Psoas muscle (tissue), 8 donors: ENCODE measurements around the gene DLK1. TPM values are rescaled to one million over a fixed set of nuclear protein-coding genes. Genes with fewer than 3 reads are reported as not detected.

Experiments
- ATAC-seq, 4 donors: fragments of 200-7000 bp; cut with Tn5 transposase; one replicate each; pipeline ENCODE4 v1.9.1; 2020; ENCODE audit warnings: moderate library complexity in 3 of 4, mild to moderate bottlenecking in 2 of 4
- DNase-seq, 2 donors: peaks; one replicate each; pipeline ENCODE4 v3.0.0-alpha.2; 2020
- H3K27ac ChIP-seq: fragments of 200-600 bp; one replicate; pipeline ENCODE4 v1.8.0; 2022
- H3K27me3 ChIP-seq, 3 donors: fragments of 200-600 bp in 1 of 3; one replicate each; pipeline versions ENCODE4 v1.6.1 to v1.8.0; 2013 to 2022; ENCODE audit warnings: low read length in 2 of 3, mild to moderate bottlenecking in 2 of 3, moderate library complexity in 1 of 3; ENCODE audit not compliant: insufficient read depth in 3 of 3
- H3K36me3 ChIP-seq, 2 donors: fragments of 200-600 bp in 1 of 2; one replicate each; pipeline versions ENCODE4 v1.6.1 to v1.8.0; 2013 to 2022; ENCODE audit warnings: low read depth in 1 of 2, mild to moderate bottlenecking in 1 of 2, moderate library complexity in 1 of 2; ENCODE audit not compliant: insufficient read depth in 1 of 2
- H3K4me1 ChIP-seq: fragments of 200-600 bp; one replicate; pipeline ENCODE4 v1.8.0; 2022
- H3K4me3 ChIP-seq: fragments of 200-600 bp; one replicate; pipeline ENCODE4 v1.8.0; 2022; ENCODE audit warnings: mild to moderate bottlenecking
- H3K9me3 ChIP-seq: fragments of 200-600 bp; one replicate; pipeline ENCODE4 v1.8.0; 2022
- CTCF ChIP-seq: fragments of 200-600 bp; IDR thresholded peaks from one replicate; pipeline ENCODE4 v1.8.0; 2022; ENCODE audit warnings: antibody characterized with exemption
- WGBS, 3 donors: extraction: QIAGEN DNeasy Blood & Tissue Kit; methylation state at CpG; one replicate each; pipeline versions ENCODE4 v1.1.6 to v1.1.7; 2013; 5-methylcytosine and 5-hydroxymethylcytosine counted together
- intact Hi-C, 2 donors: fragments of 100-400 bp; cut with DNase I; formaldehyde crosslinking; loops; one replicate each; pipeline versions ENCODE4 v1.11.0 to v1.14.2; 2022
- polyA plus RNA-seq, 3 donors: library from polyadenylated mRNA; stranded (reverse); fragments of 200-250 nt; gene quantifications; one replicate each; pipeline ENCODE4 v1.2.3, GENCODE V29; 2013
- total RNA-seq, 4 donors: library from RNA; stranded (reverse); fragmentation: NEBNext Ultra II Directional in 2 of 4; extraction: Animal tissue kit (Norgen Biotek cat#: 25700) in 2 of 4; gene quantifications; one replicate each; pipeline versions ENCODE4 v1.2.1 to v1.2.4, GENCODE V29; 2021 to 2023
- donor health status: healthy with polysubstance abuse.
- donor health status: DM: no; HTN: no; CAD: no; lungs with moderate emphysema.
- donor health status: Bipolar disorder and iron deficiency.
- donor health status: healthy.
- donor health status: DM: yes; HTN: yes; CAD: no.
- donor health status: DM: no; HTN: no; CAD: no.
- donor health status: DM: no; HTN: no; CAD: no.
- donor health status: DM: yes; HTN: yes; CAD: no.

Gene DLK1
- total and polyA plus RNA-seq, 7 donors, result 2.6 to 39.9 (median 12.1) TPM

GRCh38 chr14:100714258-100714892, 12.3 kb upstream of the DLK1 start:
- no peak overlapping the region for H3K27ac ChIP-seq
- ATAC-seq, result peak in 1 of 4 donors; percentile 27
- 34 to 55% (median 37%) methylated on average over 23 of the region's 23 CpGs for WGBS, 3 donors
- intact Hi-C loops, result no loop called here
- no peaks in the 10 kb centered on the region for H3K4me1 ChIP-seq
- H3K4me3 ChIP-seq, result no peak overlapping the region
- peaks cover 0 to 42% (median 14%) of the 10 kb centered on the region in 3 donors for H3K27me3 ChIP-seq
- no peaks in the 10 kb centered on the region for H3K36me3 ChIP-seq
- DNase-seq, result peak in 1 of 2 donors; percentile 30
- no peak for TF ChIP-seq CTCF
- no peaks in the 10 kb centered on the region for H3K9me3 ChIP-seq

GRCh38 chr14:100715332-100715731, 11.4 kb upstream of the DLK1 start:
- Histone ChIP-seq H3K4me1 (no peaks in the 10 kb centered on the region), H3K27me3 (peaks cover 0 to 37% (median 14%) of the 10 kb centered on the region in 3 donors), H3K4me3 (no peak overlapping the region), H3K36me3 (no peaks in the 10 kb centered on the region), H3K27ac (no peak overlapping the region), H3K9me3 (no peaks in the 10 kb centered on the region)
- intact Hi-C loops, result no loop called here
- WGBS, 3 donors, result 78 to 95% (median 88%) methylated on average over 9 of the region's 9 CpGs
- ATAC-seq (no peak), DNase-seq (no peak)
- TF ChIP-seq CTCF, result no peak

GRCh38 chr14:100715803-100716202, 10.9 kb upstream of the DLK1 start:
- Histone ChIP-seq H3K27me3 (peaks cover 0 to 32% (median 14%) of the 10 kb centered on the region in 3 donors), H3K27ac (no peak overlapping the region), H3K4me1 (no peaks in the 10 kb centered on the region), H3K9me3 (no peaks in the 10 kb centered on the region), H3K4me3 (no peak overlapping the region), H3K36me3 (no peaks in the 10 kb centered on the region)
- 91 to 100% (median 97%) methylated on average over 2 of the region's 2 CpGs for WGBS, 3 donors
- ATAC-seq (no peak), DNase-seq (no peak)
- intact Hi-C loops, result no loop called here
- TF ChIP-seq CTCF, result no peak

- no peak for ATAC-seq
- intact Hi-C loops, result no loop called here
- no peak for TF ChIP-seq CTCF
- DNase-seq, result no peak
- Histone ChIP-seq H3K27ac (no peak overlapping the region), H3K27me3 (peaks cover 0 to 27% (median 10%) of the 10 kb centered on the region in 3 donors), H3K4me1 (no peaks in the 10 kb centered on the region), H3K36me3 (no peaks in the 10 kb centered on the region), H3K9me3 (no peaks in the 10 kb centered on the region), H3K4me3 (no peak overlapping the region)
- WGBS, 3 donors, result 83 to 96% (median 86%) methylated on average over 12 of the region's 12 CpGs
Observed at GRCh38 chr14:100717386-100717785, 9.3 kb upstream of the DLK1 start.
